Kidney epithelial cell (primary cell): ENCODE results near the gene CLIC6. TPM values are rescaled to one million over a fixed set of nuclear protein-coding genes. Genes with fewer than 3 reads are reported as not detected.

Source experiments
- DNase-seq: peaks from one replicate; pipeline ENCODE4 v3.0.0-alpha.2; 2010; ENCODE audit warnings: low read depth
- H3K27me3 ChIP-seq: 2 replicates; pipeline ENCODE4 v1.6.0; 2011; ENCODE audit warnings: low read length; ENCODE audit not compliant: control insufficient read depth, insufficient read depth
- H3K36me3 ChIP-seq: 2 replicates; pipeline ENCODE4 v1.5.1; 2011; ENCODE audit warnings: low read length; ENCODE audit not compliant: control insufficient read depth, insufficient read depth
- H3K4me3 ChIP-seq: 2 replicates; pipeline ENCODE4 v1.5.1; 2011; ENCODE audit warnings: low read depth, mild to moderate bottlenecking, control low read depth, low read length
- total RNA-seq: library from RNA; depleted of rRNA; stranded (reverse); fragments of >200 nt; gene quantifications from 2 replicates; pipeline ENCODE4 v1.2.3, GENCODE V29; 2015
- TF ChIP-seq, protein P1 (sequence below): IDR thresholded peaks from 2 replicates; pipeline ENCODE4 v1.5.1; 2011; ENCODE audit warnings: mild to moderate bottlenecking, moderate library complexity, low read length, control low read depth, inconsistent platforms; ENCODE audit not compliant: insufficient read depth, poor library complexity, severe bottlenecking

The CLIC6 gene
- total RNA-seq, 1 donor from 2014 or later: 8.0 TPM

DNA sequence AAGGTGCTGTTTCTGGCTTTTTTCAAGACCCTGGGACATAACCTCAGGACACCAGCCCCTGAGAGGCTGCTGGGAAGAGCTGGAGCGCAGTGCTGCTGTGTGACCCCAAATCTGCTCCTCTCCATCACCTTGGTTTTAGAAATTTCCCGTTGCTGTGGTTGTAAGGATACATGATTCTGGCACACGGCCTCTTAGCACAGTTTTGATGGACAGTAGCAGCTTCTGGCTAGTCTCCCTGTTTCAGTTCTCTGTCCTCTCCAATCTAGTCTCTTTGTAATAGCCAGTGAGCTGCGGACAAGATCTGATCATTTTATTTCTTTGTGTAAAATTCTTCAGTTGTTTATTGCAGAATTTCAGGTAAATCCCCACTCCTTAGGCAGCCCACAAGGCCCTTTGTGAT, 3.1 kb downstream of the CLIC6 start:
- TF ChIP-seq, protein P1, sequence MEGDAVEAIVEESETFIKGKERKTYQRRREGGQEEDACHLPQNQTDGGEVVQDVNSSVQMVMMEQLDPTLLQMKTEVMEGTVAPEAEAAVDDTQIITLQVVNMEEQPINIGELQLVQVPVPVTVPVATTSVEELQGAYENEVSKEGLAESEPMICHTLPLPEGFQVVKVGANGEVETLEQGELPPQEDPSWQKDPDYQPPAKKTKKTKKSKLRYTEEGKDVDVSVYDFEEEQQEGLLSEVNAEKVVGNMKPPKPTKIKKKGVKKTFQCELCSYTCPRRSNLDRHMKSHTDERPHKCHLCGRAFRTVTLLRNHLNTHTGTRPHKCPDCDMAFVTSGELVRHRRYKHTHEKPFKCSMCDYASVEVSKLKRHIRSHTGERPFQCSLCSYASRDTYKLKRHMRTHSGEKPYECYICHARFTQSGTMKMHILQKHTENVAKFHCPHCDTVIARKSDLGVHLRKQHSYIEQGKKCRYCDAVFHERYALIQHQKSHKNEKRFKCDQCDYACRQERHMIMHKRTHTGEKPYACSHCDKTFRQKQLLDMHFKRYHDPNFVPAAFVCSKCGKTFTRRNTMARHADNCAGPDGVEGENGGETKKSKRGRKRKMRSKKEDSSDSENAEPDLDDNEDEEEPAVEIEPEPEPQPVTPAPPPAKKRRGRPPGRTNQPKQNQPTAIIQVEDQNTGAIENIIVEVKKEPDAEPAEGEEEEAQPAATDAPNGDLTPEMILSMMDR: no peak
- Histone ChIP-seq H3K36me3 (no peaks in the 10 kb centered on the region), H3K4me3 (no peak overlapping the region), H3K27me3 (peaks cover 53% of the 10 kb centered on the region)
- no peak for DNase-seq

DNA sequence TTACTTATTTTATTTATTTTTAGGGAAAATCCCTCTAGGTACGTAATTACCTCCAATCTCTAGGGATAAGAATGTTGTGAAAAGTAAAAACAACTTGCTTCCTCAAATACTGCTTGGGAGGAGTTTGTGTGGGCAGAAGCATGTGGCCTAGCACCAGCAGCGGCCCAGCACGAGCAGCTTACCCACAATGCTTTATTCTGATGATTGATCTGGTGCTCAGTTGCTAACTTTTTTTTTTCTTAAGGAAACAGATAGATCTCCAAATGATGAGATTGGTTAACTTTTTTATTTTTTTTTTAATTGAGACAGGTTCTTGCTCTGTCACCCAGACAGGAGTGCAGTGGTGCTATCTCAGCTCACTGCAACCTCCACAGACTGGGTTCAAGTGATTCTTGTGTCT, 4.2 kb downstream of the CLIC6 start:
- no peak overlapping the region for H3K4me3 ChIP-seq
- no peaks in the 10 kb centered on the region for H3K36me3 ChIP-seq
- H3K27me3 ChIP-seq: peaks cover 48% of the 10 kb centered on the region
- DNase-seq: no peak
- TF ChIP-seq, protein P1: no peak

DNA sequence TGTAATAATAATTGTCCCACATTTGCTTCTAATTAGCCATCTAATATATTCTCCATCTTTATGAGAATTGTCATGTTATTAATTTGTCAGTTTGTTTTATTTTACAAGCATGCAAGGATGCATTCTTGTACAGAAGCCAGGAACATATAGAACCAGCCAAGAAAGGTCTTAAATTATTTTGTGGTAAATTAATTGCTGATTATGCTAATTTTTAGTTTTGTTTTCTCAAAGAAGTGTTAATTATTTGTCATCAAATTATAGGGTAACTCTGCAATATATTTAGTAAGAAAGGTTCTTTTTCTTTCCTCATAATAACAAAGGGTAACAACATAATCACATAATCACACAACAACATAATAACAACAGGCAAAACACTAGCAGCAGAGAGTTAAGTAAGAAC, 5.7 kb downstream of the CLIC6 start:
- peaks cover 35% of the 10 kb centered on the region for H3K27me3 ChIP-seq
- TF ChIP-seq, protein P1: no peak

DNA sequence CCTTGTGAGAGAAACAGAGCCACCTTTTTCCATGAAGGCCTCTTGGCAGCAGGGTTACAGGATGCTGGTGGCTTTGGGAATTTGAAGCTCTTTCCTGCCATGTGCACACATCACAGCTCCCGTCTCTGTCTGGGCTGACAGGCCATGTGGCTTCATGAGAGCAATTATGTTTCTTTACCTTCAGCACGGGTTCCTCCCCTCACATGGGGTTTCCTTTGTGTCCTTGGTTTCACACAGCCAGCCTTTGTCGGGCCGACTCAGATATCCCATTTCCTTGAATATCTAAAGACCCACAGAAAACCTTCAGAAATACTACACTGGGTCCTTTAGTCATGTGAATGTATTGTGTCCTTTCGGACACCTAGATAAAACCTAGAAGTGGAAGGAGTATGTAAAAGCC, 7.1 kb downstream of the CLIC6 start:
- no peak overlapping the region for H3K4me3 ChIP-seq
- no peak for DNase-seq
- H3K27me3 ChIP-seq: peaks cover 21% of the 10 kb centered on the region
- TF ChIP-seq, protein P1: no peak
- no peaks in the 10 kb centered on the region for H3K36me3 ChIP-seq

More for the DNA sequence above, 5.7 kb downstream of the CLIC6 start:
- no peak overlapping the region for H3K4me3 ChIP-seq
- DNase-seq: no peak
- no peaks in the 10 kb centered on the region for H3K36me3 ChIP-seq

DNA sequence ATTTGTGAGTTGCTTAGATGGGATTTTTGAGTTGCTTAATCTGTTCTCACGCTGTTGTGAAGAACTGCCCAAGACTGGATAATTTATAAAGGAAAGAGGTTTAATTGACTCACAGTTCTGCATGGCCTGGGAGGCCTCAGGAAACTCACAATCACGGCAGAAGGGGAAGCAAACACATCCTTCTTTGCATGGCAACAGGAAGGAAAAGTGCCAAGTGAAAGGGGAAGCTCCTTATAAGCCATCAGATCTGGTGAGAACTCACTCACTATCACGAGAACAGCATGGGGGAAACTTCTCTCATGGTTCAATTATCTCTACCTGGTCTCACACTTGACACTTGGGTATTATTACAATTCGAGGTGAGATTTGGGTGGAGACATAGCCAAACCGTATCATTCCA, 10.3 kb downstream of the CLIC6 start:
- Histone ChIP-seq H3K27me3 (peaks cover 7% of the 10 kb centered on the region), H3K4me3 (no peak overlapping the region), H3K36me3 (no peaks in the 10 kb centered on the region)
- TF ChIP-seq, protein P1: no peak
- DNase-seq: no peak

DNA sequence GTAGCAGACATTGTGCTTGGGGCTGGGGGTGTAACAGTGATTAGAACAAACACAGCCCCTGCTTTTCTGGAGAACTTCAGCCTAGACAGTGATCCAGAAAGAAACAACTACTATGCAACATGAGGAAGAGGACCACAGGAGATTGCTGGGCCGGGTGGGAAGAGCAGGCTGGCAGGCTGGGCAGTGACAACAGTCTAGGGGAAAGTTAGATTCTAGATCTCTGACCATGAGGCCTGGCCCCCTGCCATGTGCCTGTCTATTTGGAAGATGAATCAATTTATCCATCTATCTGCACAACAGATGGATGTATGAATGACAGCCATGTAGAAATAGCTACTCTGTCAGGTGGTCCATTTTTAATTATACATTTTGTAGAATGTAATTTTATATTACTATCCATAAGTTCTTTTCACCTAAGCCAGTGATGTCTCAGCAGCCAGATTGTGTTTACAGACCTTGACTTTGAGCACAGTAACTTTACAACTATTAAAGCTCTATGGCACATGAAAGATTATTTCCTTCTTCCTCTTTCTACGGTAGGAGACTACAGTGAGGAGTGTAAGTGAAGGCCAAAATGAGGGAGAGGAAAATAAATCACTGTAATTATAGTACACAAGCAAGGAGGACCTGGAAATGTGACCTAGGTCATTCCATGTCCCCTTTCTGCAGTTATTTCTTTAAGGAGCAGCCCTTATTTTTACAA, 15.5 kb downstream of the CLIC6 start:
- Histone ChIP-seq H3K4me3 (no peak overlapping the region), H3K36me3 (no peaks in the 10 kb centered on the region), H3K27me3 (no peaks in the 10 kb centered on the region)
- TF ChIP-seq, protein P1: no peak
- DNase-seq: no peak
